ENCODE data around the gene ZNF814. TPM values are rescaled to one million over a fixed set of nuclear protein-coding genes. Genes with fewer than 3 reads are reported as not detected.

The ZNF814 gene
- total RNA-seq, 1 donor from 2014 or later: 38.3 TPM

GRCh38 chr19:57818378-57818777 lies 70.5 kb downstream of the ZNF814 start:
- Mint-ChIP-seq H3K4me1 (ENCODE audit: low read depth, unreplicated experiment) (peaks cover 27% of the 10 kb centered on the region), H3K27ac (ENCODE audit: unreplicated experiment) (no peak overlapping the region), H3K4me3 (ENCODE audit: unreplicated experiment) (peak overlapping the region; percentile 78), H3K27me3 (ENCODE audit: unreplicated experiment) (peaks cover 5% of the 10 kb centered on the region), H3K36me3 (ENCODE audit: unreplicated experiment) (peaks cover 8% of the 10 kb centered on the region), H3K9me3 (ENCODE audit: unreplicated experiment) (peaks cover 3% of the 10 kb centered on the region)
- TF ChIP-seq CTCF (IDR thresholded peaks at IDR 0.05; ENCODE audit: partially characterized antibody, unreplicated experiment): no peak
- DNase-seq: no peak

GRCh38 chr19:57817976-57818375 lies 70.9 kb downstream of the ZNF814 start:
- H3K4me3 Mint-ChIP-seq (ENCODE audit: unreplicated experiment): peak overlapping the region; percentile 78
- no peak for DNase-seq
- H3K9me3 Mint-ChIP-seq (ENCODE audit: unreplicated experiment): peaks cover 3% of the 10 kb centered on the region
- no peak overlapping the region for H3K27ac Mint-ChIP-seq (ENCODE audit: unreplicated experiment)
- H3K4me1 Mint-ChIP-seq (ENCODE audit: low read depth, unreplicated experiment): peaks cover 26% of the 10 kb centered on the region
- peaks cover 5% of the 10 kb centered on the region for H3K27me3 Mint-ChIP-seq (ENCODE audit: unreplicated experiment)
- H3K36me3 Mint-ChIP-seq (ENCODE audit: unreplicated experiment): peaks cover 8% of the 10 kb centered on the region
- no peak for TF ChIP-seq CTCF (IDR thresholded peaks at IDR 0.05; ENCODE audit: partially characterized antibody, unreplicated experiment)

GRCh38 chr19:57816652-57817051 lies 72.2 kb downstream of the ZNF814 start:
- peaks cover 5% of the 10 kb centered on the region for H3K27me3 Mint-ChIP-seq (ENCODE audit: unreplicated experiment)
- no peaks in the 10 kb centered on the region for H3K36me3 Mint-ChIP-seq (ENCODE audit: unreplicated experiment)
- peaks cover 1% of the 10 kb centered on the region for H3K9me3 Mint-ChIP-seq (ENCODE audit: unreplicated experiment)
- no peak for TF ChIP-seq CTCF (IDR thresholded peaks at IDR 0.05; ENCODE audit: partially characterized antibody, unreplicated experiment)
- H3K4me3 Mint-ChIP-seq (ENCODE audit: unreplicated experiment): peak overlapping the region; percentile 36
- peaks cover 23% of the 10 kb centered on the region for H3K4me1 Mint-ChIP-seq (ENCODE audit: low read depth, unreplicated experiment)
- no peak overlapping the region for H3K27ac Mint-ChIP-seq (ENCODE audit: unreplicated experiment)
- DNase-seq: no peak

GRCh38 chr19:57815247-57816075 lies 73.4 kb downstream of the ZNF814 start:
- H3K36me3 Mint-ChIP-seq (ENCODE audit: unreplicated experiment): no peaks in the 10 kb centered on the region
- H3K27me3 Mint-ChIP-seq (ENCODE audit: unreplicated experiment): peaks cover 4% of the 10 kb centered on the region
- no peak for DNase-seq
- peak overlapping the region; percentile 96 for H3K4me3 Mint-ChIP-seq (ENCODE audit: unreplicated experiment)
- peaks cover 1% of the 10 kb centered on the region for H3K9me3 Mint-ChIP-seq (ENCODE audit: unreplicated experiment)
- peak overlapping the region; percentile 82 for H3K27ac Mint-ChIP-seq (ENCODE audit: unreplicated experiment)
- peaks cover 17% of the 10 kb centered on the region for H3K4me1 Mint-ChIP-seq (ENCODE audit: low read depth, unreplicated experiment)
- TF ChIP-seq CTCF (IDR thresholded peaks at IDR 0.05; ENCODE audit: partially characterized antibody, unreplicated experiment): no peak
